Measurements from ENCODE around the gene CGN.

CGN gene
- long read RNA-seq = 0 reads

- peak within 1 kb of the TSS; percentile 58 for H3K4me3 ChIP-seq (replicated peaks; ENCODE audit: insufficient read depth, low read length)
- peak; percentile 61 to 64 for DNase-seq (ENCODE audit: low read depth in 1 of 2, low spot score in 1 of 2)
- H3K27me3 ChIP-seq (ENCODE audit: insufficient read depth, poor library complexity, severe bottlenecking) = peaks cover 4% of the 10 kb centered on the region
- TF ChIP-seq REST (IDR thresholded peaks at IDR 0.05; ENCODE audit: insufficient replicate concordance, low read depth) = no peak
- no peak for TF ChIP-seq SPI1 (IDR thresholded peaks at IDR 0.05; ENCODE audit: borderline replicate concordance, low read depth)
- TF ChIP-seq POLR2AphosphoS5 (IDR thresholded peaks at IDR 0.05; ENCODE audit: low read depth) = no peak
- TF ChIP-seq GABPA (IDR thresholded peaks at IDR 0.05; ENCODE audit: low read depth) = no peak
- no peak for TF ChIP-seq CTCF (IDR thresholded peaks at IDR 0.05; ENCODE audit: insufficient read depth, low read length)
- no peak within 1 kb of the TSS for H3K27ac ChIP-seq (replicated peaks)
Observed at GRCh38 chr1:151510957-151511635, at the start of gene CGN. Gene CGN, plus strand, starts transcription at chr1:151511387. Its CDS starts 7,133 bp downstream, at chr1:151518520.

GRCh38 chr1:151461694-151462093 lies 49.5 kb upstream of the CGN start:
- Histone ChIP-seq H3K27ac (replicated peaks) (peak overlapping the region; percentile 26; the same call in 1 of the 2 replicates), H3K27me3 (ENCODE audit: insufficient read depth, poor library complexity, severe bottlenecking) (no peaks in the 10 kb centered on the region), H3K4me3 (replicated peaks; ENCODE audit: insufficient read depth, low read length) (no peak overlapping the region)
- no peak for TF ChIP-seq CTCF (IDR thresholded peaks at IDR 0.05; ENCODE audit: insufficient read depth, low read length)
- peak; percentile 45 for TF ChIP-seq POLR2AphosphoS5 (IDR thresholded peaks at IDR 0.05; ENCODE audit: low read depth)
- TF ChIP-seq SPI1 (IDR thresholded peaks at IDR 0.05; ENCODE audit: borderline replicate concordance, low read depth) = peak; percentile 68; the same call in 1 of the 2 replicates
- DNase-seq (ENCODE audit: low read depth in 1 of 2, low spot score in 1 of 2) = peak in 1 of 2 experiments; percentile 89

- no peak for TF ChIP-seq SPI1 (IDR thresholded peaks at IDR 0.05; ENCODE audit: borderline replicate concordance, low read depth)
- TF ChIP-seq CTCF (IDR thresholded peaks at IDR 0.05; ENCODE audit: insufficient read depth, low read length) = no peak
- TF ChIP-seq POLR2AphosphoS5 (IDR thresholded peaks at IDR 0.05; ENCODE audit: low read depth) = no peak
- TF ChIP-seq REST (IDR thresholded peaks at IDR 0.05; ENCODE audit: insufficient replicate concordance, low read depth) = no peak
- TF ChIP-seq GABPA (IDR thresholded peaks at IDR 0.05; ENCODE audit: low read depth) = no peak
- no peaks in the 10 kb centered on the region for H3K27me3 ChIP-seq (ENCODE audit: insufficient read depth, poor library complexity, severe bottlenecking)
- no peak for DNase-seq (ENCODE audit: low read depth in 1 of 2, low spot score in 1 of 2)
Observed at GRCh38 chr1:151465026-151465425, 46.2 kb upstream of the CGN start.

More at GRCh38 chr1:151465026-151465425, 46.2 kb upstream of the CGN start:
- H3K4me3 ChIP-seq (replicated peaks; ENCODE audit: insufficient read depth, low read length) = no peak overlapping the region
- H3K27ac ChIP-seq (replicated peaks) = no peak overlapping the region

All from HL-60 (cell line).